Body of pancreas (tissue), 4 donors: ENCODE data around the gene ZNF263. TPM values are rescaled to one million over a fixed set of nuclear protein-coding genes. Genes with fewer than 3 reads are reported as not detected.
A peak's percentile ranks its signal among the peaks of the same experiment; 100 is the strongest.

ENCODE experiments used
- ATAC-seq: fragments of 150-250 bp; one replicate; pipeline ENCODE4 v1.9.1; 2016
- DNase-seq, 4 donors: peaks; one replicate each; pipeline ENCODE4 v3.0.0-alpha.2; 2019
- H3K27ac ChIP-seq, 4 donors: fragments of 200-600 bp; sonication (generic); 1 replicate in 3 of 4; 2 replicates in 1 of 4; pipeline versions ENCODE4 v1.5.1 to v1.6.1; 2016 to 2019; ENCODE audit warnings: mild to moderate bottlenecking in 1 of 4, mixed read lengths in 1 of 4, moderate library complexity in 1 of 4
- H3K27me3 ChIP-seq, 2 donors: fragments of 200-600 bp; sonication (generic); one replicate each; pipeline ENCODE4 v1.6.0; 2016; ENCODE audit warnings: mild to moderate bottlenecking in 1 of 2
- H3K36me3 ChIP-seq, 2 donors: fragments of 200-600 bp; sonication (generic); replicated peaks in 1 of 2; 2 replicates each; pipeline ENCODE4 v1.5.1; 2016; ENCODE audit warnings: low read depth in 2 of 2; ENCODE audit not compliant: insufficient read depth in 1 of 2
- H3K4me1 ChIP-seq: fragments of 200-600 bp; sonication (generic); one replicate; pipeline ENCODE4 v1.6.0; 2016
- H3K4me3 ChIP-seq, 2 donors: fragments of 200-600 bp; sonication (generic); 1 replicate in 1 of 2; 2 replicates in 1 of 2; pipeline ENCODE4 v1.5.1; 2016 to 2019
- H3K9me3 ChIP-seq, 3 donors: fragments of 200-600 bp; sonication (generic); 1 replicate in 2 of 3; 2 replicates in 1 of 3; pipeline ENCODE4 v1.5.1; 2016
- CTCF ChIP-seq, 7 experiments: fragments of 450-650 bp in 4 of 7; fragments of 200-600 bp in 3 of 7; sonication (generic) in 3 of 7; IDR thresholded peaks; one replicate each; pipeline ENCODE4 v1.5.1; 2016 to 2019; ENCODE audit warnings: antibody characterized with exemption in 7 of 7
- POLR2A ChIP-seq, 3 donors: fragments of 450-650 bp; IDR thresholded peaks; one replicate each; pipeline ENCODE4 v1.6.1; 2016; ENCODE audit warnings: antibody characterized with exemption in 3 of 3, mild to moderate bottlenecking in 2 of 3
- WGBS, 2 donors: methylation state at CpG; one replicate each; pipeline ENCODE4 v1.1.5; 2017; 5-methylcytosine and 5-hydroxymethylcytosine counted together
- intact Hi-C: fragments of 100-400 bp; cut with DNase I; formaldehyde crosslinking; loops from one replicate; pipeline ENCODE4 v1.15.1; 2023
- total RNA-seq, 2 donors: library from RNA; depleted of rRNA; stranded (reverse); fragments of >200 nt; gene quantifications; one replicate each; pipeline ENCODE4 v1.1.0, GENCODE V29; 2016

ZNF263 gene
- total RNA-seq, 2 donors from 2014 or later = 19.8 to 31.1 TPM

- intact Hi-C loops = no loop called here
- ATAC-seq = no peak
Observed at GRCh38 chr16:3306078-3306477, 22.8 kb downstream of the ZNF263 start.

GRCh38 chr16:3311496-3311895 is 28.2 kb downstream of the ZNF263 start:
- 95 to 97% methylated on average over 4 of the region's 4 CpGs for WGBS, 2 donors
- no peaks in the 10 kb centered on the region for H3K27me3 ChIP-seq
- H3K4me3 ChIP-seq = no peak overlapping the region
- TF ChIP-seq POLR2A (IDR thresholded peaks at IDR 0.05) = no peak
- no peak for TF ChIP-seq CTCF (IDR thresholded peaks at IDR 0.05)
- peaks cover 0 to 89% (median 0%) of the 10 kb centered on the region in 3 donors for H3K9me3 ChIP-seq
- H3K27ac ChIP-seq = no peak overlapping the region
- H3K4me1 ChIP-seq = no peaks in the 10 kb centered on the region
- DNase-seq (no peak), ATAC-seq (no peak)
- intact Hi-C loops = loop anchor here (5.0 to 10.0 kb wide), 2 partner anchors 71 to 87 kb away; no protein-coding TSS in a partner anchor
- H3K36me3 ChIP-seq = peaks cover 11 to 24% of the 10 kb centered on the region in 2 donors

More at GRCh38 chr16:3306078-3306477, 22.8 kb downstream of the ZNF263 start:
- Histone ChIP-seq H3K27me3 (no peaks in the 10 kb centered on the region), H3K9me3 (peaks cover 0 to 50% (median 2%) of the 10 kb centered on the region in 3 donors), H3K4me3 (peak overlapping the region; percentile 57 to 64), H3K4me1 (peaks cover 18% of the 10 kb centered on the region), H3K36me3 (peaks cover 3 to 10% of the 10 kb centered on the region in 2 donors), H3K27ac (peak overlapping the region; percentile 64 to 94 (median 82))
- WGBS, 2 donors = 50 to 73% methylated on average over 10 to 11 of the region's 11 CpGs
- DNase-seq = no peak
- TF ChIP-seq CTCF (IDR thresholded peaks at IDR 0.05) (no peak), POLR2A (IDR thresholded peaks at IDR 0.05) (no peak)

- Histone ChIP-seq H3K27ac (no peak overlapping the region), H3K4me3 (no peak overlapping the region), H3K36me3 (peaks cover 17 to 25% of the 10 kb centered on the region in 2 donors), H3K27me3 (no peaks in the 10 kb centered on the region), H3K9me3 (peaks cover 0 to 90% (median 17%) of the 10 kb centered on the region in 3 donors), H3K4me1 (no peaks in the 10 kb centered on the region)
- intact Hi-C loops = loop anchor here (10.0 kb wide), 1 partner anchor 93 kb away; no protein-coding TSS in a partner anchor
- DNase-seq = no peak
- TF ChIP-seq POLR2A (IDR thresholded peaks at IDR 0.05) = no peak
- no peak for TF ChIP-seq CTCF (IDR thresholded peaks at IDR 0.05)
- ATAC-seq = no peak
- WGBS, 2 donors = 93 to 95% methylated on average over 3 of the region's 3 CpGs
Observed at GRCh38 chr16:3317315-3317999, 34.2 kb downstream of the ZNF263 start.

GRCh38 chr16:3321816-3322215 is 38.5 kb downstream of the ZNF263 start:
- H3K27me3 ChIP-seq = no peaks in the 10 kb centered on the region
- H3K9me3 ChIP-seq = peaks cover 0 to 58% (median 14%) of the 10 kb centered on the region in 3 donors
- TF ChIP-seq CTCF (IDR thresholded peaks at IDR 0.05) = no peak
- TF ChIP-seq POLR2A (IDR thresholded peaks at IDR 0.05) = no peak
- H3K27ac ChIP-seq = no peak overlapping the region
- DNase-seq (no peak), ATAC-seq (no peak)
- H3K36me3 ChIP-seq = peaks cover 6 to 9% of the 10 kb centered on the region in 2 donors
- WGBS, 2 donors = 56 to 64% methylated on average over 2 of the region's 2 CpGs
- no peaks in the 10 kb centered on the region for H3K4me1 ChIP-seq
- H3K4me3 ChIP-seq = no peak overlapping the region
- intact Hi-C loops = no loop called here
